GM12873 (cell line): ENCODE measurements around the gene MGMT.

Experiments
- CTCF ChIP-seq: IDR thresholded peaks from 2 replicates; pipeline ENCODE4 v1.5.1; 2012; ENCODE audit warnings: low read depth, mild to moderate bottlenecking, moderate library complexity, low read length, control low read depth; ENCODE audit not compliant: insufficient read depth; ENCODE audit errors: missing control alignments

MGMT gene

GRCh38 chr10:129678186-129678585 is 211.1 kb downstream of the MGMT start:
- TF ChIP-seq CTCF: no peak

GRCh38 chr10:129679207-129679606 is 212.2 kb downstream of the MGMT start:
- no peak for TF ChIP-seq CTCF

- TF ChIP-seq CTCF: no peak
Observed at GRCh38 chr10:129680661-129681344, 213.8 kb downstream of the MGMT start.

GRCh38 chr10:129681856-129682255 is 214.8 kb downstream of the MGMT start:
- no peak for TF ChIP-seq CTCF

GRCh38 chr10:129683519-129683918 is 216.5 kb downstream of the MGMT start:
- no peak for TF ChIP-seq CTCF

- TF ChIP-seq CTCF: no peak
Observed at GRCh38 chr10:129683920-129684319, 216.9 kb downstream of the MGMT start.

- TF ChIP-seq CTCF: no peak
Observed at GRCh38 chr10:129685271-129685670, 218.2 kb downstream of the MGMT start.
